Cardiac muscle cell (in vitro differentiated cells and primary cell): ENCODE measurements around the gene MLLT10. TPM values are rescaled to one million over a fixed set of nuclear protein-coding genes. Genes with fewer than 3 reads are reported as not detected.
A peak's percentile ranks its signal among the peaks of the same experiment; 100 is the strongest.
"Not testable (repeated sequence)": the region's sequence is repeated elsewhere in the genome, so short reads cannot be mapped to it uniquely, and the experiment has no call there.

Experiments used
- DNase-seq, 2 donors: peaks; one replicate each; pipeline versions ENCODE4 v3.0.0 to v3.0.0-alpha.2; 2010 to 2017; ENCODE audit warnings: low read depth in 1 of 2, low spot score in 1 of 2
- H3K27ac ChIP-seq: fragments of 200-600 bp; sonication (generic); 2 replicates; pipeline ENCODE4 v1.5.1; 2016
- H3K27me3 ChIP-seq: fragments of 200-600 bp; sonication (generic); 2 replicates; pipeline ENCODE4 v1.6.0; 2016; ENCODE audit warnings: control low read depth
- H3K36me3 ChIP-seq: fragments of 200-600 bp; sonication (generic); 2 replicates; pipeline ENCODE4 v1.5.1; 2016; ENCODE audit warnings: control low read depth
- H3K4me1 ChIP-seq: fragments of 200-600 bp; sonication (generic); 2 replicates; pipeline ENCODE4 v1.8.1; 2017; ENCODE audit warnings: low read depth, mild to moderate bottlenecking, mixed run types
- H3K4me3 ChIP-seq: fragments of 200-600 bp; sonication (generic); 2 replicates; pipeline ENCODE4 v1.5.1; 2016; ENCODE audit warnings: mild to moderate bottlenecking
- H3K9me3 ChIP-seq: fragments of 200-600 bp; sonication (generic); 2 replicates; pipeline ENCODE4 v1.5.1; 2017; ENCODE audit warnings: low read depth, mild to moderate bottlenecking, control low read depth
- polyA plus RNA-seq: library from polyadenylated mRNA; unstranded; fragments of >200 nt; fragmentation: Nextera tagmentation; extraction: Ambion mirVana; gene quantifications from 2 replicates; pipeline ENCODE4 v1.2.1, GENCODE V29; 2016
- total RNA-seq: library from RNA; depleted of rRNA; stranded (reverse); fragments of >200 nt; gene quantifications from 2 replicates; pipeline ENCODE4 v1.2.3, GENCODE V29; 2016
- TF ChIP-seq, protein P1 (sequence below): IDR thresholded peaks from 2 replicates; pipeline ENCODE4 v1.5.1; 2012; ENCODE audit warnings: low read depth, mild to moderate bottlenecking, low read length

MLLT10 gene
- total and polyA plus RNA-seq, 2 experiments from 2014 or later, result 38.4 to 40.6 TPM

DNA sequence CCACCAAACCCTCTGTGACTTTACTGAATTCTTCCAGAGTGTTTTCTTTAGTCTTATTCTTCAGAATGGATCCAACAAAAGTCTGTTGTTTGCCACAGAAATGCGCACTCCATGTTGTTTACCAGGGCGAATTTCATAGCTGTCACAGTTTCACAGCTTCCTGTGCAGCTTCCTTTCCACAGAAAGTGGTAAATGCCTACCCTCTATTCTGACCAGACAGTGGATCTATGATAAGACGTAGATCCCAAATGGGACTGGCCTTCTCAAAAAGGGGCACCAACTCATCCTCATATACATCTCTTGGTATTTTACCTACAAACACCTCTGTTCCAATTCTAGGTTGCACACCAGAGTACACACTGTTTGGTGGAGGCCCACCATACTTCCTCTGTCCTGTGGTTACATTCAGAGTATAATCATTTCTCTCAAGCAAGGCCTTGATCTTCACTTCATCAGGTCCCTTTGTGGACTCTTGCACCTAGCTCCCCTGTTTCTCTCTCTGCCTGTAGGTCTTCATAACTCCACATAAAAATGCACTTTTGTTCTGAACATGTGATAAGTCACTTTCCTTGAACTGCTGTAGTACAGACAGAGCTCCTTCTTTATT, 91.7 kb downstream of the MLLT10 start:
- no peak overlapping the region for H3K4me3 ChIP-seq
- H3K27ac ChIP-seq, result peak overlapping the region; percentile 14
- peaks cover 26% of the 10 kb centered on the region for H3K4me1 ChIP-seq
- DNase-seq, result no peak
- H3K27me3 ChIP-seq, result no peaks in the 10 kb centered on the region
- H3K36me3 ChIP-seq, result no peaks in the 10 kb centered on the region
- TF ChIP-seq, protein P1, sequence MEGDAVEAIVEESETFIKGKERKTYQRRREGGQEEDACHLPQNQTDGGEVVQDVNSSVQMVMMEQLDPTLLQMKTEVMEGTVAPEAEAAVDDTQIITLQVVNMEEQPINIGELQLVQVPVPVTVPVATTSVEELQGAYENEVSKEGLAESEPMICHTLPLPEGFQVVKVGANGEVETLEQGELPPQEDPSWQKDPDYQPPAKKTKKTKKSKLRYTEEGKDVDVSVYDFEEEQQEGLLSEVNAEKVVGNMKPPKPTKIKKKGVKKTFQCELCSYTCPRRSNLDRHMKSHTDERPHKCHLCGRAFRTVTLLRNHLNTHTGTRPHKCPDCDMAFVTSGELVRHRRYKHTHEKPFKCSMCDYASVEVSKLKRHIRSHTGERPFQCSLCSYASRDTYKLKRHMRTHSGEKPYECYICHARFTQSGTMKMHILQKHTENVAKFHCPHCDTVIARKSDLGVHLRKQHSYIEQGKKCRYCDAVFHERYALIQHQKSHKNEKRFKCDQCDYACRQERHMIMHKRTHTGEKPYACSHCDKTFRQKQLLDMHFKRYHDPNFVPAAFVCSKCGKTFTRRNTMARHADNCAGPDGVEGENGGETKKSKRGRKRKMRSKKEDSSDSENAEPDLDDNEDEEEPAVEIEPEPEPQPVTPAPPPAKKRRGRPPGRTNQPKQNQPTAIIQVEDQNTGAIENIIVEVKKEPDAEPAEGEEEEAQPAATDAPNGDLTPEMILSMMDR, result no peak
- no peaks in the 10 kb centered on the region for H3K9me3 ChIP-seq

DNA sequence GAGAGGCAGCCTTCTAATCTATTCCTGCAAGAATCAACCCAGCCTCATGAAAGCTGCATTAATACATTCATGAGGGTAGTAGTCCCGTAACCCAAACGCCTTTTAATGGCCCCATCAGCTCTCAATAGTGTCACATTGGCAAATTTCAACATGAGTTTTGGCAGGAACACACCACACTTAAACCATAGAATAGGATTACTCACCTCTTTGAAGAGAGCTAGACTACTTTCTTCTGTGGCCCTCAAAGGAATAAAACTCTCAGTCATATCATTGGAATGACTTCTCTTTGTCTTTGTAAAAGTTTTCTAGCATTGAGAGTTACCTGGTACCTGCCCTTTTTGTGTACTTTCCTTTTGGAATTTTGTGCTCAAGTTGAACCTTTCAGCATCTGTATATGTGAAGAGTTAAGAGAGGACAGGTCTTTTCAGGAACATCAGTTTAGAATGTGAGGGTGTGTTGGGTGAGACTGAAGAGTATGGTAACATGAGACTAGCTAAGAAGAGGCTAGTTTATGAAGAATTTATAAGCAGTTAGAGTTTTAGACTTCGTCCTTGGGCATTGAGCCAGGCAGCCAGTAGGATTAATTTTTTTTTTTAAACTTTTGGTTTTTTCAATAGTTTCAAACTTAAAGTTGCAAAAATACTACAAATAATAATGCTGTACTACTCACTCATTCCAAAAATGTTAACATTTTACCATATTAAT, 92.6 kb downstream of the MLLT10 start:
- Histone ChIP-seq H3K36me3 (no peaks in the 10 kb centered on the region), H3K9me3 (no peaks in the 10 kb centered on the region), H3K27ac (peak overlapping the region; percentile 14), H3K4me3 (no peak overlapping the region), H3K4me1 (peaks cover 26% of the 10 kb centered on the region), H3K27me3 (no peaks in the 10 kb centered on the region)
- no peak for DNase-seq
- TF ChIP-seq, protein P1, result no peak

DNA sequence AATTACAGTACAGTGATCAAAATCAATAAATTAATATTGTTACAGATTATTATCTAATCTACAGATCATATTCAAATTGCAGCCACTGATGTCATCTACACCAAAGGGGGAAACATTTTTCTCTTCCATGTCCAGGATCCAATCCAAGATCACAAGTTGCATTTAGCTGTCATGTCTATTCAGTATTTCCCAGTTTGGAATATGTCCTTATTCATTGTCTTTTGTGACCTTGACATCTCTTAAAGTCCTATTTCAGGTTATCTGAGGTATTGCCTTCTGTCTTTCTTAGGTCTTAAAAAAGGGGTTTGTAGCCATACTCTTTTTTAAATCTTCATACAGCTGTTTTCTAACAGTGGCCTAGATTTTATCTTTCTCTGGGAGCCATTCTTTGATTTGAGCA, 93.3 kb downstream of the MLLT10 start:
- H3K4me3 ChIP-seq, result no peak overlapping the region
- H3K36me3 ChIP-seq, result no peaks in the 10 kb centered on the region
- TF ChIP-seq, protein P1, result no peak
- peak overlapping the region; percentile 10 for H3K27ac ChIP-seq
- no peak for DNase-seq
- peaks cover 26% of the 10 kb centered on the region for H3K4me1 ChIP-seq
- H3K27me3 ChIP-seq, result no peaks in the 10 kb centered on the region
- H3K9me3 ChIP-seq, result no peaks in the 10 kb centered on the region

DNA sequence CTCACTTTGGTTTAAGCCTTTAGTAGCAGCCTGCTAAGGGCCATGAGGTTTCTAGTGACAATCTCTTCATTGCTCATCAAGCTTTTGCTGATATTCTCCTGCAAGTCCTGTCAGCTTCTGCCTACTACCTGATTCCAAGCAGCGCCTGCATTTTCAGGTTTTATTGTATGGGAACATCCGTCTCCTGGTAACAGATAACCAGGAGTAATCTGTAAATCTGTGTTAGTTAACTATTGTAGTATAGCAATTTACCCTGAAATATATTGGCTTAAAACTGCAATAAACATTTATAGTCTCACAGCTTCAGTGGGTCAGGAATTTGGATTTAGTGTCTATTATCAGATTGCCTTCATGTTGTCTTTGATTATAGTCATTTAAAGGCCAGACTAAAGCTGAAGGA, 94.0 kb downstream of the MLLT10 start:
- TF ChIP-seq, protein P1, result no peak
- Histone ChIP-seq H3K4me1 (peaks cover 26% of the 10 kb centered on the region), H3K36me3 (no peaks in the 10 kb centered on the region), H3K9me3 (no peaks in the 10 kb centered on the region), H3K27me3 (no peaks in the 10 kb centered on the region), H3K27ac (peak overlapping the region; percentile 47), H3K4me3 (no peak overlapping the region)
- no peak for DNase-seq

DNA sequence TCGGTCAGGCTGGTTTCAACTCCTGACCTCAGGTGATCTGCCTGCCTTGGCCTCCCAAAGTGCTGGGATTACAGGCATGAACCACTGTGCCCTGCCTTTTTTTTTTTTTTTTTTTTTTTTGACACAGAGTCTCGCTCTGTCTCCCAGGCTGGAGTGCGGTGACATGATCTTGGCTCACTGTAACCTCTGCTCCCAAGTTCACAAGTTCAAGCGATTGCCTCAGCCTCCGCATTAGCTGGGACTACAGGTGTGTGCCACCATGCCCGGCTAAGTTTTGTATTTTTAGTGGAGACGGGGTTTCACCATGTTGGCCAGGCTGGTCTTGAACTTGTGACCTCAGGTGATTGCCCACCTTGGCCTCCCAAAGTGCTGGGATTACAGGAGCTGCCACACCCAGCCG, 94.6 kb downstream of the MLLT10 start:
- H3K4me1 ChIP-seq, result peaks cover 22% of the 10 kb centered on the region
- H3K9me3 ChIP-seq, H3K4me3 ChIP-seq, H3K36me3 ChIP-seq, H3K27ac ChIP-seq, DNase-seq, H3K27me3 ChIP-seq: not testable (repeated sequence)

DNA sequence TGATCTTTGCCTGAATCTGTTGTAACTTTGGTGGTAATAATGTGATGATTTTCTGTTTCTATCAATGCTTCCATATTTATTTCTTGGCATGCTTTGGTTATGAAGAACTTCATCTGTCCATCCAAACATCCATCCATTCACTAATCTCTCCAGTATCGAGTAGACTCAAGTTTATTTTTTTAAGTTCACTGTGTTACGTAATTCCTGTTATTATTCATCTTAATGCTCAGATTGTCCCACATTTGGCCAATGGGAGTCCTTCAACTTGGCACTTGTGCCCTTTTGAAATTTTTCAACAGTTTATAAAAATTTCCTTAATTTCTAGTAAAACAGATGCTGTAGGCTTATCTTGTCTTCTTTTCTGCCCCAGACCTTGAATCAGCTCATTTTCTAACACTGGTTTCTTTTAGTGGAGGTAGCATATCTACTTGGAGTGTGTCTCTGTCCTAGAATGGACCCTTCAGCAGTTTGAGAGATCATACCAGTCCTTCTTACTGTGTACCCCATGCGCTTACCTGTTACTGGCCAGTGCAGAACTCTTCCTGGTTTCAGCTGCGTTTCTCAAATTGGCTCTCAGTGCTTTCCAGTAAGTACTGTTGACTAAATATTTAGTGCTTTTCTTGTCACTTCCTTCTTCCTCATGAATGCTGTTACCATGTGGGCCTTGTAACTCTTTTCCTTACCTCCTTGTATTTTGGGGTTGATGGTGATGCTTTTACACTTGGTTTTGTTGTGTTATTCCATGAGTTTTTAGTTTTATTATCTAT, 100.8 kb downstream of the MLLT10 start:
- Histone ChIP-seq H3K4me3 (no peak overlapping the region), H3K27me3 (no peaks in the 10 kb centered on the region), H3K36me3 (no peaks in the 10 kb centered on the region), H3K4me1 (peaks cover 6% of the 10 kb centered on the region), H3K9me3 (no peaks in the 10 kb centered on the region), H3K27ac (no peak overlapping the region)
- DNase-seq, result no peak
- TF ChIP-seq, protein P1, result no peak
